Epithelial cell of esophagus (primary cell): ENCODE results near the gene TPRA1.

Experiments used
- DNase-seq: peaks from one replicate; pipeline ENCODE4 v3.0.0; 2010; ENCODE audit warnings: low read depth
- H3K4me3 ChIP-seq: 2 replicates; pipeline ENCODE4 v1.5.1; 2011; ENCODE audit warnings: mild to moderate bottlenecking, low read length, control low read depth
- CTCF ChIP-seq: IDR thresholded peaks from 2 replicates; pipeline ENCODE4 v1.5.1; 2011; ENCODE audit warnings: low read depth, mild to moderate bottlenecking, low read length, control low read depth, inconsistent platforms; ENCODE audit not compliant: insufficient read depth; ENCODE audit errors: missing control alignments

TPRA1 gene

GRCh38 chr3:127560051-127560787, 30.3 kb downstream of the TPRA1 start:
- TF ChIP-seq CTCF, result no peak
- H3K4me3 ChIP-seq, result no peak overlapping the region
- DNase-seq, result no peak

- DNase-seq, result no peak
- H3K4me3 ChIP-seq, result no peak overlapping the region
- TF ChIP-seq CTCF, result peak; percentile 10
Observed at GRCh38 chr3:127556565-127556964, 34.0 kb downstream of the TPRA1 start.

- DNase-seq, result no peak
- no peak for TF ChIP-seq CTCF
- H3K4me3 ChIP-seq, result no peak overlapping the region
Observed at GRCh38 chr3:127555108-127555507, 35.4 kb downstream of the TPRA1 start.

GRCh38 chr3:127552038-127552437, 38.5 kb downstream of the TPRA1 start:
- DNase-seq, result no peak
- TF ChIP-seq CTCF, result no peak
- no peak overlapping the region for H3K4me3 ChIP-seq

- no peak for DNase-seq
- no peak overlapping the region for H3K4me3 ChIP-seq
- TF ChIP-seq CTCF, result no peak
Observed at GRCh38 chr3:127551178-127551577, 39.4 kb downstream of the TPRA1 start.

GRCh38 chr3:127550468-127551157, 39.9 kb downstream of the TPRA1 start:
- no peak overlapping the region for H3K4me3 ChIP-seq
- no peak for TF ChIP-seq CTCF
- no peak for DNase-seq
